Stimulated activated naive CD8-positive, alpha-beta T cell treated with anti-CD3 and anti-CD28 coated beads, Interleukin-15, amount 100 ng/mL, for 72 hours (primary cell): ENCODE results near the gene SH3D19.
A peak's percentile ranks its signal among the peaks of the same experiment; 100 is the strongest.
"Not testable (repeated sequence)": the region's sequence is repeated elsewhere in the genome, so short reads cannot be mapped to it uniquely, and the experiment has no call there.

Experiments used
- ATAC-seq: fragments of 150-1000 bp; cut with Tn5 transposase; 2 replicates; pipeline ENCODE4 v1.10.0; 2021; ENCODE audit warnings: mild to moderate bottlenecking, moderate library complexity
- DNase-seq, 2 donors: peaks; one replicate each; pipeline ENCODE4 v3.0.0; 2021 to 2022
- H3K27ac Mint-ChIP-seq, 2 donors: one replicate each; pipeline ENCODE4 v1.8.0; 2022; ENCODE audit warnings: mild to moderate bottlenecking in 2 of 2, mixed read lengths in 2 of 2, moderate library complexity in 2 of 2
- H3K27me3 Mint-ChIP-seq: one replicate; pipeline ENCODE4 v1.8.0; 2022; ENCODE audit warnings: mixed read lengths
- H3K4me1 Mint-ChIP-seq: one replicate; pipeline ENCODE4 v1.8.0; 2022; ENCODE audit warnings: mild to moderate bottlenecking, mixed read lengths
- H3K4me3 Mint-ChIP-seq, 2 donors: one replicate each; pipeline ENCODE4 v1.8.0; 2022; ENCODE audit warnings: mild to moderate bottlenecking in 2 of 2, mixed read lengths in 2 of 2, moderate library complexity in 1 of 2
- H3K9me3 Mint-ChIP-seq, 2 donors: one replicate each; pipeline ENCODE4 v1.8.0; 2022; ENCODE audit warnings: mixed read lengths in 2 of 2

SH3D19 gene

GRCh38 chr4:151144329-151145072 lies 180.9 kb downstream of the SH3D19 start:
- DNase-seq (no peak), ATAC-seq (no peak)
- Mint-ChIP-seq H3K27me3 (peaks cover 9% of the 10 kb centered on the region), H3K27ac (no peak overlapping the region), H3K9me3 (no peaks in the 10 kb centered on the region), H3K4me1 (no peaks in the 10 kb centered on the region), H3K4me3 (no peak overlapping the region)

GRCh38 chr4:151143811-151144210 lies 181.6 kb downstream of the SH3D19 start:
- no peaks in the 10 kb centered on the region for H3K9me3 Mint-ChIP-seq
- H3K4me3 Mint-ChIP-seq = no peak overlapping the region
- H3K4me1 Mint-ChIP-seq = no peaks in the 10 kb centered on the region
- ATAC-seq = no peak
- no peak for DNase-seq
- no peak overlapping the region for H3K27ac Mint-ChIP-seq
- peaks cover 9% of the 10 kb centered on the region for H3K27me3 Mint-ChIP-seq

GRCh38 chr4:151143162-151143561 lies 182.2 kb downstream of the SH3D19 start:
- no peak for DNase-seq
- Mint-ChIP-seq H3K27me3 (peaks cover 9% of the 10 kb centered on the region), H3K4me1 (no peaks in the 10 kb centered on the region), H3K9me3 (no peaks in the 10 kb centered on the region), H3K4me3 (no peak overlapping the region), H3K27ac (no peak overlapping the region)
- no peak for ATAC-seq

DNA sequence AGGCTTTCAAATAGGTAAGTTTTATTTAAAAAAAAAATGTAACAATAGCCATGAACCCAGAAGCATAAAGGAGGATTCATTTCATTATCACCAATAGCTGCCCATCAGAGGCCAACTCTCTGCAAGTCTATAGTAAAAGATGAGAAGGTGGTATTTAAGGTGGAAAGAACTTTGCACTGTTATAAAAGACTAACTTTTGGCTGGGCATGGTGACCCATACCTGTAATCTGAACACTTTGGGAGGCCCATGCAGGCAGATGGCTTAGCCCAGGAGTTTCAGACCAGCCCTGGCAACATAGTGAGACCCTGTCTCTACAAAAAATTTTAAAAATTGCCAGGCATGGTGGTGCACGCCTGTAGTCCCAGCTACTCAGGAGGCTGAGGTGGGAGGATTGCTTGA lies 182.6 kb downstream of the SH3D19 start:
- no peak for DNase-seq
- H3K9me3 Mint-ChIP-seq = no peaks in the 10 kb centered on the region
- ATAC-seq = no peak
- no peak overlapping the region for H3K27ac Mint-ChIP-seq
- H3K4me3 Mint-ChIP-seq = no peak overlapping the region
- no peaks in the 10 kb centered on the region for H3K4me1 Mint-ChIP-seq
- peaks cover 9% of the 10 kb centered on the region for H3K27me3 Mint-ChIP-seq

GRCh38 chr4:151139814-151140213 lies 185.6 kb downstream of the SH3D19 start:
- Mint-ChIP-seq H3K4me1 (no peaks in the 10 kb centered on the region), H3K27ac (no peak overlapping the region), H3K9me3 (no peaks in the 10 kb centered on the region), H3K27me3 (no peaks in the 10 kb centered on the region), H3K4me3 (no peak overlapping the region)
- ATAC-seq = no peak
- DNase-seq = no peak

DNA sequence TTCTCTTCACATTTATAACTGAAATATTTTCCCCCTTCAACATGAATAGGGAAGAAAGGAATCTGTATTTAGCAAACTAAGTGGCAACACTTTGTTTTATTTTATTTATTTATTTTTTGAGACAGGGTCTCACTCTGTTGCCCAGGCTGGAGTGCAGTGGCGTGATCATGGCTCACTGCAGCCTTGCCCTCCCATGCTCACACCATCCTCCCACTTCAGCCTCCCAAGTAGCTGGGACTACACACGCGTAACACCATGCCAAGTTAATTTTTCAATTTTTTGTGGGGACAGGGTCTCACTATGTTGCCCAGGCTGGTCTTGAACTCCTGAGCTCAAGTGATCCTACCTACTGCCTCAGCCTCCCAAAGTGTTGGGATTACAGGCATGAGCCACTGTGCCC lies 189.4 kb downstream of the SH3D19 start:
- not testable (repeated sequence) for H3K27me3 Mint-ChIP-seq, ATAC-seq, H3K4me1 Mint-ChIP-seq, DNase-seq, H3K27ac Mint-ChIP-seq, H3K9me3 Mint-ChIP-seq, H3K4me3 Mint-ChIP-seq

- Mint-ChIP-seq H3K4me1 (no peaks in the 10 kb centered on the region), H3K27me3 (no peaks in the 10 kb centered on the region), H3K4me3 (no peak overlapping the region), H3K27ac (peak overlapping the region in 1 of 2 donors; percentile 67), H3K9me3 (no peaks in the 10 kb centered on the region)
- DNase-seq (no peak), ATAC-seq (no peak)
These were observed 192.1 kb downstream of the SH3D19 start for GRCh38 chr4:151133311-151133710.

GRCh38 chr4:151129796-151130195 lies 195.6 kb downstream of the SH3D19 start:
- Mint-ChIP-seq H3K27ac (no peak overlapping the region), H3K27me3 (no peaks in the 10 kb centered on the region), H3K4me3 (no peak overlapping the region), H3K9me3 (no peaks in the 10 kb centered on the region), H3K4me1 (no peaks in the 10 kb centered on the region)
- DNase-seq (no peak), ATAC-seq (no peak)

GRCh38 chr4:151117371-151117962 lies 207.9 kb downstream of the SH3D19 start:
- H3K9me3 Mint-ChIP-seq = no peaks in the 10 kb centered on the region
- H3K4me3 Mint-ChIP-seq = no peak overlapping the region
- DNase-seq (peak; percentile 44 to 47), ATAC-seq (peak; percentile 71)
- no peak overlapping the region for H3K27ac Mint-ChIP-seq
- H3K27me3 Mint-ChIP-seq = no peaks in the 10 kb centered on the region
- H3K4me1 Mint-ChIP-seq = peaks cover 10% of the 10 kb centered on the region

DNA sequence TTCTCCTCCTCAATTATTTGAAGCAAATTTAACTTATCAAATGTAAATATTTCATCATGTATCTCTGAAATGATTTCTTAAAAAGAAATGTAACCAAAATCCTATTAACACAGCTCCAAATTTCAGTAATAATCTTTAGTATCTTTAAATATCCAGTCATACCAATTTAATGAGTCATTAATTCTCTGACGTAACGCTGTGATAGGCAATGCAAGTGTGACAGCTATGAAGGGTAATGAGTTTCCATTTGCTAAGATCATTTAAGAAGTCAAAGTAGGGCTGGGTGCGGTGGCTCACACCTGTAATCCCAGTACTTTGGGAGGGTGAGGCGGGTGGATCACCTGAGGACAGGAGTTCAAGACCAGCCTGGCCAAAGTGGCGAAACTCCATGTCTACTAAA lies 210.4 kb downstream of the SH3D19 start:
- DNase-seq (no peak), ATAC-seq (no peak)
- Mint-ChIP-seq H3K4me1 (peaks cover 5% of the 10 kb centered on the region), H3K4me3 (no peak overlapping the region), H3K27ac (no peak overlapping the region), H3K27me3 (no peaks in the 10 kb centered on the region), H3K9me3 (no peaks in the 10 kb centered on the region)

DNA sequence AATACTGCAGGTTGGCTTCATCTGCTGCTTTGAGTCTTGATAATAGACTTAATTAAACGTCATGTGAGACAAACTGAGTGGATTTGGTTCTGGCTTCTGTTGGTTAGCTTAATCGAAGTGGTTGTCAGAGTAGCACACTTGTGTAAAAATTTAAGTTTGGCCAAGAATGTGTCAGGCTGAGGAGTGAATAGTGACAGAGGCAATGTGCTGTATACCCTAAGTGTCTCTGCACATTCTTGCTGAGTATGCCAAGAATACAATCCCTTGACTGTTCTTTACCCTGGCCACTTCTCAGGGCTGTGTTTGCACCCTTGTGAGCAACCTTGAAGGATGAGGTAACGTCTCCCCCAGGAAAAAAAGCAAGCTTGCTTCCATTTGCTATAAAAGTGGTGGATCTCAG lies 211.1 kb downstream of the SH3D19 start:
- no peaks in the 10 kb centered on the region for H3K27me3 Mint-ChIP-seq
- ATAC-seq = peak; percentile 24
- no peaks in the 10 kb centered on the region for H3K9me3 Mint-ChIP-seq
- H3K4me3 Mint-ChIP-seq = no peak overlapping the region
- no peak for DNase-seq
- H3K4me1 Mint-ChIP-seq = peaks cover 5% of the 10 kb centered on the region
- H3K27ac Mint-ChIP-seq = peak overlapping the region in 1 of 2 donors; percentile 90

DNA sequence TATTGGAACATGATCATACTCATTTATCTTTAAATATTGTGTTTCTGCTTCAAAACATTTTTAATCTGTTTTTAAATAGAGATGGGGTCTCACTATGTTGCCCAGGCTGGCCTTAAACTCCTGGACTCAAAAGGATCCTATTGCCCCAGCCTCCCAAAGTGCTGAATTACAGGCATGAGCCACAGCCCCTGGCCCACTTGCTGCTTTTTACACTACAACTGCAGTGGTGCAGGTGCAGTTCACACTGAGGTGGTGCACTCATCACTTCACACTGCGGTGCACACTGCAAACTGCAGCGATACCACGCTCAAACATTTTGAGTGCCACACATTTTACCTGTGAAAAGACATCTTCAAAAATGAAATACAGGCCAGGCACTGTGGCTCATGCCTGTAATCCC lies 215.2 kb downstream of the SH3D19 start:
- H3K27ac Mint-ChIP-seq = no peak overlapping the region
- no peak for ATAC-seq

GRCh38 chr4:151107063-151107462 lies 218.3 kb downstream of the SH3D19 start:
- Mint-ChIP-seq H3K4me3 (no peak overlapping the region), H3K27ac (no peak overlapping the region), H3K4me1 (peaks cover 13% of the 10 kb centered on the region), H3K27me3 (no peaks in the 10 kb centered on the region), H3K9me3 (no peaks in the 10 kb centered on the region)
- no peak for DNase-seq
- no peak for ATAC-seq

More for the DNA sequence above, 215.2 kb downstream of the SH3D19 start:
- Mint-ChIP-seq H3K27me3 (no peaks in the 10 kb centered on the region), H3K4me1 (no peaks in the 10 kb centered on the region), H3K9me3 (no peaks in the 10 kb centered on the region), H3K4me3 (no peak overlapping the region)
- DNase-seq = no peak

DNA sequence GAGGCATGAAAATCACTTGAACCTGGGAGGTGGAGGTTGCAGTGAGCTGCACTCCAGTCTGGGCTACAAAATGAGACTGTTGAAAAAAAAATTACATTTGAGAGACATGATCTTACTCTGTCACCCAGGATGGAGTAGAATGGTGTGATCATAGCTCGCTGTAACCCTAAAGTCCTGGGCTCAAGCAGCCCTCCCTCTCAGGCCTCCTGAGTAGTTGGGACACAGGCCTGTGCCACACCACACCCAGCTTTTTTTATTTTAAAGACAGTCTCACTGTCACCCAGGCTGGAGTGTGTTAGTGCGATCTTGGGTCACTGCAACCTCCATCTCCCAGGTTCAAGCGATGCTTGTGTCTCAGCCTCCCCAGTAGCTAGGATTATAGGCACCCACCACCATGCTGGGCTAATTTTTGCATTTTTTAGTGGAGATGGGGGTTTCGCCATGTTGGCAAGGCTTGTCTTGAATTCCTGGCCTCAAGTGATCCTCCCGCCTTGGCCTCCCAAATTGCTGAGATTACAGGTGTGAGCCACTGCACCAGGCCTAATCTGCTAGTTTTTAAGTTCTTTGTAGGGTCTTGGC lies 219.9 kb downstream of the SH3D19 start:
- Mint-ChIP-seq H3K27ac (peak overlapping the region in 1 of 2 donors; percentile 81), H3K4me3 (no peak overlapping the region)
- ATAC-seq = peak; percentile 33

DNA sequence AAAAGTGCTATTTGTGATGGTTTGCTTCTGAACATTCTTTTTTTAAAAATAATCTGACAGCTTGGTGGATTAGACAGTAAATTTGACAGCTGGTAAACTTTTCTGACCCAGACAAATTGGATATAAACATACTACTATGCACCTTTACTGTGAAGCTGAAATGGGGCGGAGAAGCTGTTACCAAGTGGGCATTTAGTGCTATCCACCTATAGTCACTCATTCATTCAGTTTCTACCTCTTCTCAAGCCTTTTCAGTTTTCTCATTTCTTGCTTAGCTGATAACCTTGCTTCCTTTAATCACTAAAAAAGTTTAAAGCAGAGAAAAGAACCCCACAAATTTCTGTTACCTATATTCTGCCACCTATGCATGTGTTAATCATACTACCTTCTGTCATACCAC lies 220.8 kb downstream of the SH3D19 start:
- Mint-ChIP-seq H3K9me3 (no peaks in the 10 kb centered on the region), H3K4me3 (no peak overlapping the region), H3K4me1 (peaks cover 20% of the 10 kb centered on the region), H3K27me3 (no peaks in the 10 kb centered on the region), H3K27ac (peak overlapping the region; percentile 39 to 58)
- ATAC-seq (no peak), DNase-seq (no peak)

More for the DNA sequence above, 219.9 kb downstream of the SH3D19 start:
- no peak for DNase-seq
- Mint-ChIP-seq H3K27me3 (no peaks in the 10 kb centered on the region), H3K9me3 (no peaks in the 10 kb centered on the region), H3K4me1 (peaks cover 20% of the 10 kb centered on the region)

DNA sequence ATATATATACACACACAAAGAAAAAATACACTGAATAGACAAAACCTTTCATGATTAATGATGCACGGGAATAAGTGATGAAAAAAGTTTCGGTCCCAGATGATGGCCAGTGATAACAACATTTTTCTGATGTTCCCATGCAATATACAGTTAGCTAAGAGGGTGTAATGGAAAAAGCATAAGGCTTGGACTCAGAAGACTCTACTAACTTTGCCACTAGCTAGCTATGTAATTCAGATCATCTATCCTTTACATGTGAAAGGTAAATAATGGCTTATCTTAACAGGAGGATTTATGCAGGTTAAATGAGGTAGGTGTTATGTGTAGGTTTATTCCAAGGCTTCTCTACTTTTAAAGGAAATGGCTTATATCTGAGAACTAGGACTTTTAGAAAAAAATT lies 221.6 kb downstream of the SH3D19 start:
- Mint-ChIP-seq H3K9me3 (no peaks in the 10 kb centered on the region), H3K4me3 (no peak overlapping the region), H3K27ac (peak overlapping the region in 1 of 2 donors; percentile 63), H3K27me3 (no peaks in the 10 kb centered on the region), H3K4me1 (peaks cover 22% of the 10 kb centered on the region)
- ATAC-seq = no peak
- DNase-seq = no peak
